Measurements from ENCODE around the gene GRPR. TPM values are rescaled to one million over a fixed set of nuclear protein-coding genes. Genes with fewer than 3 reads are reported as not detected.
"Not testable (repeated sequence)": the region's sequence is repeated elsewhere in the genome, so short reads cannot be mapped to it uniquely, and the experiment has no call there.

The GRPR gene
- total and polyA plus RNA-seq, 12 donors = 0.03 to 0.57 (median 0.28) TPM; not detected in 1

DNA sequence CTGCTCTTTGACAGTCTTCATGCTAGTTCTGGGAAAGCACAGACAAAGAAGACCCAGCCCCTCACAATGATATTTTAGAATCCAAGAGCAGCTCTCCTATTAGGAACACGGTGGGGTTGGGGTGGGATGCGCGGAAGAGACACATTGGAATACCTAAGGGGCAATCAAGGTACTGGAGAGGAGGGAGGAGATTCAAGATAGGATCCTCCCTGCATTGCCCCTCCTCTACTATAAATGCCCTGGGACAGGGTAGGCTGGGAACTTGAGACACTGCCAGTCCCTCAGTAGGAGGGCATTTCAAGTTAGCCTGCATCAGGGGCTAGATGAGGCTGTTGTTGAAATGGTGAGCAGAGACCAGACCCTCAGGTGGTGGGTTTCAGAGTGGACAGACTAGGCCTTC lies 49.0 kb downstream of the GRPR start:
- Histone ChIP-seq H3K27me3 (peaks cover 0 to 10% (median 0%) of the 10 kb centered on the region in 7 donors), H3K36me3 (no peaks in the 10 kb centered on the region), H3K9me3 (no peaks in the 10 kb centered on the region), H3K4me1 (no peaks in the 10 kb centered on the region), H3K4me3 (no peak overlapping the region), H3K27ac (no peak overlapping the region)
- ATAC-seq (no peak), DNase-seq (no peak)
- intact Hi-C loops (cut with DNase I) = no loop called here
- TF ChIP-seq, protein P1, sequence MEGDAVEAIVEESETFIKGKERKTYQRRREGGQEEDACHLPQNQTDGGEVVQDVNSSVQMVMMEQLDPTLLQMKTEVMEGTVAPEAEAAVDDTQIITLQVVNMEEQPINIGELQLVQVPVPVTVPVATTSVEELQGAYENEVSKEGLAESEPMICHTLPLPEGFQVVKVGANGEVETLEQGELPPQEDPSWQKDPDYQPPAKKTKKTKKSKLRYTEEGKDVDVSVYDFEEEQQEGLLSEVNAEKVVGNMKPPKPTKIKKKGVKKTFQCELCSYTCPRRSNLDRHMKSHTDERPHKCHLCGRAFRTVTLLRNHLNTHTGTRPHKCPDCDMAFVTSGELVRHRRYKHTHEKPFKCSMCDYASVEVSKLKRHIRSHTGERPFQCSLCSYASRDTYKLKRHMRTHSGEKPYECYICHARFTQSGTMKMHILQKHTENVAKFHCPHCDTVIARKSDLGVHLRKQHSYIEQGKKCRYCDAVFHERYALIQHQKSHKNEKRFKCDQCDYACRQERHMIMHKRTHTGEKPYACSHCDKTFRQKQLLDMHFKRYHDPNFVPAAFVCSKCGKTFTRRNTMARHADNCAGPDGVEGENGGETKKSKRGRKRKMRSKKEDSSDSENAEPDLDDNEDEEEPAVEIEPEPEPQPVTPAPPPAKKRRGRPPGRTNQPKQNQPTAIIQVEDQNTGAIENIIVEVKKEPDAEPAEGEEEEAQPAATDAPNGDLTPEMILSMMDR (IDR thresholded peaks at IDR 0.05) = no peak
- 92 to 100% methylated on average over 3 of the region's 3 CpGs for WGBS, 2 donors

DNA sequence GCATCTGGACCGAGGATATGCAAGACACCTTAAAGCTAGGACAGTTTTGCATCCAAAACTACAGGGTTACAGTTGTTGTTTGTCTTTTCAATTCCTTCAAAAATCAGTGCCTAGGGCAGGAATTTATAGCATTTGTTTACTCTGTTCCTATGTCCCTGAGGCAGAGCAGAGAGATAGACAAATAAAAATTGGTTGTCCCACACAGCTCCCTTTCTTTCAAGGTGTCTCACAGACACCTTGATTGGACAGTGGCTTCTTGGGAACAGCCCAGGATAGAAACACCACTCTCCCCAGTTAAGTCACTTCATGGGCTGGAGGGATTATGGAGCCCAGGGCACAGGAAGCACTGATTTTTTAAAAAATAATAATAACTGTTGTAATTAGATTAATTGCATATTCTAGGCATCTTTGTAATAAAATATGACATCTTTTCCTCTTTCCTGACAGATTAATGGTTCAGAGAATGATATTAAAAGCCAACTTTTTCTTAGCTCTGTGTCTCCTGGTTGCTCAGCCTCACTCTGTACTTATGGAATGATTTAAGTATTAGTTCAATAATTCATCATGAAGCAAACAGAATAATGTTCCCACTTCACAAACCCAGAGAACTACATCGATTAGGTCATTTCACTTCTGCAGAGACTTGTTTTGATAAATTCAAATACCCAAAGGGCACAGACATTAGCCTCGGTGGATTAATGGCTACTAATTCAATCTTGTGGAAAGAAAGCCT lies 52.1 kb downstream of the GRPR start:
- WGBS, 2 donors = 55 to 68% methylated on average over 3 of the region's 3 CpGs
- H3K4me3 ChIP-seq = no peak overlapping the region
- intact Hi-C loops (cut with DNase I) = no loop called here
- H3K9me3 ChIP-seq = no peaks in the 10 kb centered on the region
- H3K27ac ChIP-seq = no peak overlapping the region
- TF ChIP-seq, protein P1 (IDR thresholded peaks at IDR 0.05) = no peak
- H3K36me3 ChIP-seq = no peaks in the 10 kb centered on the region
- H3K4me1 ChIP-seq = no peaks in the 10 kb centered on the region
- ATAC-seq = no peak
- H3K27me3 ChIP-seq = peaks cover 0 to 14% (median 0%) of the 10 kb centered on the region in 7 donors
- no peak for DNase-seq

GRCh38 chrX:16177260-16177659 lies 53.9 kb downstream of the GRPR start:
- no peak for DNase-seq
- TF ChIP-seq, protein P1 (IDR thresholded peaks at IDR 0.05) = no peak

GRCh38 chrX:16183843-16184242 lies 60.5 kb downstream of the GRPR start:
- H3K4me1 ChIP-seq; H3K27me3 ChIP-seq; H3K9me3 ChIP-seq; intact Hi-C loops (cut with DNase I); DNase-seq; H3K36me3 ChIP-seq; H3K27ac ChIP-seq; H3K4me3 ChIP-seq; ATAC-seq: not testable (repeated sequence)
- WGBS, 2 donors = 63 to 69% methylated on average over 6 to 8 of the region's 10 CpGs

More at GRCh38 chrX:16177260-16177659, 53.9 kb downstream of the GRPR start:
- 49 to 63% methylated on average over 2 of the region's 2 CpGs for WGBS, 2 donors
- intact Hi-C loops (cut with DNase I) = no loop called here
- no peak for ATAC-seq
- Histone ChIP-seq H3K4me1 (no peaks in the 10 kb centered on the region), H3K4me3 (no peak overlapping the region), H3K9me3 (no peaks in the 10 kb centered on the region), H3K27me3 (peaks cover 0 to 14% (median 0%) of the 10 kb centered on the region in 7 donors), H3K27ac (no peak overlapping the region), H3K36me3 (no peaks in the 10 kb centered on the region)

DNA sequence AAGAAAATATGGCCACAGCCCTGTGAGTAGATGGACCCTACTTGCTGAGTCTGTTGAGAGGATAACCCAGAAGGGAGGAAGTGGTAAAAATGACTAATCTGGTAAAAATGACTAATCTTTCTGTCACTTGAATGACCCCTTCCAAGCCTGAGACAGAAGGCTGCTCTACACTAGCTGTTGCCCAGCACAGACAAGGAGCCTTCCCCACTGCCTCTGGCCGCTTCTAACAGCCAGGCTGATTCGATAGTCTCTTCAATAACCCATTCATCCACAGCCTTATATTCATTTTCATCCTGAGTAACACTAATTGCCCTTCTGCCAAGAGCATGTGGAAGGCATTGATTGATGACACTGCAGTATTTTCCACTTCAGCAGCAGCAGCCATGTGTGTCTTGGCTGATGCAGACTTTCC lies 62.4 kb downstream of the GRPR start:
- H3K9me3 ChIP-seq = no peaks in the 10 kb centered on the region
- no peak overlapping the region for H3K4me3 ChIP-seq
- ATAC-seq (no peak), DNase-seq (no peak)
- no peaks in the 10 kb centered on the region for H3K36me3 ChIP-seq
- H3K27ac ChIP-seq = no peak overlapping the region
- intact Hi-C loops (cut with DNase I) = no loop called here
- H3K4me1 ChIP-seq = no peaks in the 10 kb centered on the region
- WGBS, 2 donors = 42 to 79% methylated on average over 2 of the region's 2 CpGs
- peaks cover 0 to 14% (median 0%) of the 10 kb centered on the region in 7 donors for H3K27me3 ChIP-seq
- TF ChIP-seq, protein P1 (IDR thresholded peaks at IDR 0.05) = no peak

Measured in heart right ventricle (tissue), 16 donors.